Measurements from ENCODE around the gene INSIG1. TPM values are rescaled to one million over a fixed set of nuclear protein-coding genes. Genes with fewer than 3 reads are reported as not detected.
A peak's percentile ranks its signal among the peaks of the same experiment; 100 is the strongest.

INSIG1 gene
- total RNA-seq, 1 donor from 2014 or later: 81.5 TPM

DNA sequence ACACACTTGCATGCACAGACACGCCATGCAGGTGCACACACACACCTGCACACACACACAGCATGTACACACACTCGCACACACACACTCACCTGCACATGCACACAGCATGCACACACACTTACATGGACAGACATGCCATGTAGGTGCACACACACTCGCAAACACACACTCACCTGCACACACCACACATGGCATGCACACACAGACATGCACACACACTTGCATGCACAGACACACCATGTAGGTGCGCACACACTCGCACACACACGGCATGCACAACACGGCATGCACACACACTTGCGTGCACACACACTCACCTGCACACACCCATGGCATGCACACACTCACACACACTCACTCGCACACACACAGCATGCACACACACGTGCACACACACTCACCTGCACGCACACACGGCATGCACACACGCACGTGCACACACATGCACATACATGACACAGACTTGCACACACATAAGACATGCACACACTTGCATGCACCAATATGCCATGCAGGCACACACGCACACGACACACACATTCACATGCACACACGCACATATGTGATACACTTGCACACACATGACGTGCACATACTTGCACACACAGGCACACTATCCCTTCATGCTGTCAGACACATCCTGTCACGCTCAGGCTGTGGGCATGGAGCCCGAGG lies 56.8 kb downstream of the INSIG1 start:
- Mint-ChIP-seq H3K9me3 (no peaks in the 10 kb centered on the region), H3K4me3 (no peak overlapping the region), H3K4me1 (peaks cover 6% of the 10 kb centered on the region), H3K27ac (ENCODE audit: unreplicated experiment) (no peak overlapping the region), H3K27me3 (ENCODE audit: low read depth) (peaks cover 47% of the 10 kb centered on the region), H3K36me3 (ENCODE audit: low read depth) (no peaks in the 10 kb centered on the region)
- TF ChIP-seq, protein P1, sequence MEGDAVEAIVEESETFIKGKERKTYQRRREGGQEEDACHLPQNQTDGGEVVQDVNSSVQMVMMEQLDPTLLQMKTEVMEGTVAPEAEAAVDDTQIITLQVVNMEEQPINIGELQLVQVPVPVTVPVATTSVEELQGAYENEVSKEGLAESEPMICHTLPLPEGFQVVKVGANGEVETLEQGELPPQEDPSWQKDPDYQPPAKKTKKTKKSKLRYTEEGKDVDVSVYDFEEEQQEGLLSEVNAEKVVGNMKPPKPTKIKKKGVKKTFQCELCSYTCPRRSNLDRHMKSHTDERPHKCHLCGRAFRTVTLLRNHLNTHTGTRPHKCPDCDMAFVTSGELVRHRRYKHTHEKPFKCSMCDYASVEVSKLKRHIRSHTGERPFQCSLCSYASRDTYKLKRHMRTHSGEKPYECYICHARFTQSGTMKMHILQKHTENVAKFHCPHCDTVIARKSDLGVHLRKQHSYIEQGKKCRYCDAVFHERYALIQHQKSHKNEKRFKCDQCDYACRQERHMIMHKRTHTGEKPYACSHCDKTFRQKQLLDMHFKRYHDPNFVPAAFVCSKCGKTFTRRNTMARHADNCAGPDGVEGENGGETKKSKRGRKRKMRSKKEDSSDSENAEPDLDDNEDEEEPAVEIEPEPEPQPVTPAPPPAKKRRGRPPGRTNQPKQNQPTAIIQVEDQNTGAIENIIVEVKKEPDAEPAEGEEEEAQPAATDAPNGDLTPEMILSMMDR (conservative IDR thresholded peaks at IDR 0.05): no peak
- no peak for DNase-seq (ENCODE audit: low read depth, low spot score)

DNA sequence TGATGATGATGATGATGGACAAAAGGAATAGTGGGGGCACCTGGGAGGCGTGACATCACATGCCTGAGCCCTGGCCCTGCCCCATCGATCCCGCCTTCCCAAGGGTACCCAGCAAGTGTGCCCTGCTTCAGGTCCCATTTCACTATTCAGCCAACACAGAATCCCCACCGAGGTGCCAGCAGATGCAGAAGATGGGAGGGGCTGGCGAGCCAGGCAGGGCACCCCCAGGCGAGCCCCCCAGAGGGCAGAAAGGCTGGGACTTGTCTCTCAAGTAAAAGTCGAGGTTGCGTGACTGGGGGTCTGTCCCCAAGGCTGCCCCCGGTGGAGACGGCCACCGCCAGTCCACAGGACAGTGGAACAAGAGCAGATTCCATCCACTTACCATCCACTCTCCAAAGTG lies 57.5 kb downstream of the INSIG1 start:
- Mint-ChIP-seq H3K9me3 (no peaks in the 10 kb centered on the region), H3K4me1 (peaks cover 6% of the 10 kb centered on the region), H3K27me3 (ENCODE audit: low read depth) (peaks cover 53% of the 10 kb centered on the region), H3K4me3 (no peak overlapping the region), H3K27ac (ENCODE audit: unreplicated experiment) (no peak overlapping the region), H3K36me3 (ENCODE audit: low read depth) (no peaks in the 10 kb centered on the region)
- TF ChIP-seq, protein P1 (conservative IDR thresholded peaks at IDR 0.05): no peak
- DNase-seq (ENCODE audit: low read depth, low spot score): no peak

DNA sequence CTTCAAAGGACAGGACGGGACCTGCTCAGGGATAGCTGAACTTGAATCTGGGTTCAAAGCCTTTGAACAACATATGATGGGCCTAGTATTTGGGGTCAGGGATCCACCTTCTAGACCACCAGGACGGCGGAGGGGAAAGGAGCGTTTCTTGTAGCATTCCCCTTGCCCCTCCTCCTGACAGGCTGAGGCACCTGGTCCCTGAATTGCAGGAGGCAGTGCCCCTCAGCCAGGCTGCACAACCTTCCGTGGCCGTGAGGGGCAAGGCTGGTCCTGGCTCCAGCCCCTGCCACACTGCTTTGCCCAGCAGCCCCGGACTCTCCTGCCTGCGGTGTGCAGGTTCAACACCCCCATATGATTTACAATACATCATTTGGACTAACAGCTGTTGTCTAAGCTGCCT lies 58.1 kb downstream of the INSIG1 start:
- Mint-ChIP-seq H3K27me3 (ENCODE audit: low read depth) (peaks cover 57% of the 10 kb centered on the region), H3K4me1 (peaks cover 10% of the 10 kb centered on the region), H3K4me3 (no peak overlapping the region), H3K9me3 (no peaks in the 10 kb centered on the region), H3K27ac (ENCODE audit: unreplicated experiment) (no peak overlapping the region), H3K36me3 (ENCODE audit: low read depth) (no peaks in the 10 kb centered on the region)
- DNase-seq (ENCODE audit: low read depth, low spot score): no peak
- TF ChIP-seq, protein P1 (conservative IDR thresholded peaks at IDR 0.05): no peak

DNA sequence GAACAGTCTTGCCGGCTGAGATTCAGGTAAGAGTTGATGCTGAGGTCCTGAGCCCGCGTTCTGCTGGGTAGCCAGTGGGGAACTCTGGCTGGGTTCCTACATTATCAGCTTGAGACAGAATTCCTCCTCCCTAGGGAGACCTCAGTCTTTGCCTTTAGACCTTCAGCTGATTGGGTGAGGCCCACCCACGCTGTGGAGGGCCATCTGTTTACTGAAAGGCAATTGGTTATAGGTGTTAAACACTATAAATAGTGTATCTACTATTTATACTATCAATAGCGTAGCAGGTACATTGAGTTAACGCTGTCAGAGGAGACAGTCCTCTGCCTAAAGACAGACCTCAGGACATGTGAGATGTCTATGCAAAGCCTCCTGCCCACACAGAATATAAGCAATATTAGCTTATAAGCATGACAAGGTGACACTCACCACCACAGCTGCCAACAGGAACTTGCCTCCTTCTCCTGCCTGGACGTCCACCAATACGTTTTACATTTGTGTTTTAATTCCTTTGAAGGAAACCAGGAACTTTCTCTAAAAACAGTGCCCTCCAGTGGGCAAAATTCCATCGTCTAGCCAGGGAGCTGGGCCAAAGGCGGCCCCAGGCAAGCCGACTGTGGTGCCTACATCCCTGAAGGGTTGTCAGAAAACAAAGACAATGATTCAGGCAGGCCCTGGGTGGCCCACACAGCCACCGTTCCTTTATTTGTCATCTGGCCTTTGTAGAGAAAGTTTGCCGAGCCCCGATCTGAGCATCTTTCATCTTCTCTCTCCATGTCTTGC lies 58.8 kb downstream of the INSIG1 start:
- no peaks in the 10 kb centered on the region for H3K9me3 Mint-ChIP-seq
- peaks cover 58% of the 10 kb centered on the region for H3K27me3 Mint-ChIP-seq (ENCODE audit: low read depth)
- H3K4me1 Mint-ChIP-seq: peaks cover 11% of the 10 kb centered on the region
- H3K36me3 Mint-ChIP-seq (ENCODE audit: low read depth): no peaks in the 10 kb centered on the region
- peak; percentile 55 for DNase-seq (ENCODE audit: low read depth, low spot score)
- H3K27ac Mint-ChIP-seq (ENCODE audit: unreplicated experiment): no peak overlapping the region
- H3K4me3 Mint-ChIP-seq: no peak overlapping the region
- TF ChIP-seq, protein P1 (conservative IDR thresholded peaks at IDR 0.05): peak; percentile 60

DNA sequence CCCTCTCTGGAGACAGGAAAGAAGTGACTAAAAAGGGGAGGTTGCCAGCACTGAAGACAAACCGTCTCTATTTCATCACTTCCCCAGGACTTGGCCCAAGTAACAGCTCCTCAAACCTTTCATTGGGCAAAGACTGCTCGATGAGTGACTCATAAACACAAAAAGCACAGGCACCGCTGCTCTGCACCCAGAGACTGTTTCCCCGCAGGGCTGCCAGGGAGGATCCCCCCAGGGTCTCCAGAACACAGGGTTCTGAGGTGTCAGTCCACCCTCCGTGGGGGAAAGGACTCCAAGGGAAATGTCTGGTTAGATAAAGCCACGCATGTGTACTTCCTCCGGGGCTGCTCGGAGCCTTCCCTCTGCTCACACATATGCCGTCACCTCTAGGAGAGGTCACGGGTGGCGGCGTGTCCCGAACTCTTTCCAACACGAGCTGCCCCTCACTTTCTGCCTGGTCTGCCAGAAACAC lies 59.9 kb downstream of the INSIG1 start:
- H3K4me3 Mint-ChIP-seq: no peak overlapping the region
- TF ChIP-seq, protein P1 (conservative IDR thresholded peaks at IDR 0.05): no peak
- H3K4me1 Mint-ChIP-seq: peaks cover 11% of the 10 kb centered on the region
- H3K9me3 Mint-ChIP-seq: no peaks in the 10 kb centered on the region
- no peaks in the 10 kb centered on the region for H3K36me3 Mint-ChIP-seq (ENCODE audit: low read depth)
- H3K27ac Mint-ChIP-seq (ENCODE audit: unreplicated experiment): no peak overlapping the region
- H3K27me3 Mint-ChIP-seq (ENCODE audit: low read depth): peaks cover 64% of the 10 kb centered on the region
- no peak for DNase-seq (ENCODE audit: low read depth, low spot score)

Measured in neural crest cell (in vitro differentiated cells).